ENCODE results near the gene CYP26B1.
A peak's percentile ranks its signal among the peaks of the same experiment; 100 is the strongest.

CYP26B1 gene

DNA sequence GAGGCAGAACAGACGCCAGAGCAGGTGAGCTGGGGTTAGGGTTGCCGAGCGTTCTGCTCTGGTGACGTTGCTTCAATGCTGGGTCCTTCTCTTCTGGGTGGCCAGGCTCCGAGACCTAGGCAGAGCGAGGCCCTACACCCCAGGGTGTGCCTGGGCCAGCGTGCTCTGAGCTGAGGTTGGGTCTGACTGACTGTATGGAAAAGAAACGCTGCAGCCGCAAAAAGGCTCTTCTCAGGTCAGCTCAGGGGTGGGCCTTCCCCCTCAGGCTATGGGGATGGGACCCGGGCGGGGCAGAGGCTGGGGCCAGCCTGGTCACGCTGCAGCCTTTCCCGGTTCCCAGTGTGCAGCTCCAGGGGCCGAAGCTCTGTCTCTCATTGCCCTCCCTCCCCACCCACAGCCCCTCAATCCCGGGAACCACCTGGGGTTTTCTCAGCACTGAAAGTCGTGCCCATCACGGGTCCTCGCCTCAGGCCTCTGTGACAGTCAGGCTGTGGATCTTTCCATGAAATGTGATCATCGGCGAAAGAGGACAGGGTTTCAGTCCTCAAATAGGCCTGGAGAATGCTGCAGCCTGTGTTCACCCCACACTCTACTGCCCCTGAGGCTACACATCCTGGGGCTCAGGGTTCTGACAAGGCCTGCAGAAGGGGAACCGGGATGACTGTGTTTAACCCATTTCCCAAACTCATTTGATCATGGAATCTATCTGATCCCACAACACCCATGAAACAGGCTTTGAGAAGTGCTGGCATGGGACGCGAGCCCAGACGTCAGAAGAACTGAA is 19.4 kb downstream of the CYP26B1 start:
- no peak for DNase-seq

DNA sequence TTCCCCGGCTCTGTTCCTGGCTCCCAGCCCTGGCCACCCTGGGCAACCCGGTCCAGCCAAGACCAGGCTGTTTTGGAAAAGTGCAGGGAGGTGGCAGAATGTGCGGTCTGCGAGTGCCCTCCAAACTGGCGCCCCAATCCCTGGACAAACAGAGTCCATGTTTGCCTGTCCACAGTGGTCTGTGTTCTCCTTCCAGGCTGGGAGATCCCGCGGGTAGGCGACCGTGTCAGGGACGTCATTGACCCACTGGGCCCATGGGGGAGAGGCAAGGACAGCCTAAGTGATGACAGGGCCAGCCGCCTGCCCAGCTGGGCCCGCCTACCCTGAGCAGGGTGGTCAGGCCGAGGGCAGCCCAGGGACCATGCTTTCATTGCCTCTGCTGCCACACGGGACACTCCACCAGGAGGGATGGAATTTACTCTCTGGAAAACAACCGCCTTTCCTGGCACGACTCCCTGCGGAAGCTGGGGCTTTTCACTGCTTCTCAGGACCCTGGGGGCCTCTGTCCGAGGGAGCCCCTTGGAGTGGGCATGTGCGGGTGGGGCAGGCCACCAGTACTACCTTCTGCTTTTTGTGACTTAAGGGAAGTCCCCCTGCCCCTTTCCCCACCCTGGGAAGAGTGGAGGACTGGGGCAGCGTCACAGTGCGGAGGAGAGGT is 20.1 kb downstream of the CYP26B1 start:
- DNase-seq = no peak

DNA sequence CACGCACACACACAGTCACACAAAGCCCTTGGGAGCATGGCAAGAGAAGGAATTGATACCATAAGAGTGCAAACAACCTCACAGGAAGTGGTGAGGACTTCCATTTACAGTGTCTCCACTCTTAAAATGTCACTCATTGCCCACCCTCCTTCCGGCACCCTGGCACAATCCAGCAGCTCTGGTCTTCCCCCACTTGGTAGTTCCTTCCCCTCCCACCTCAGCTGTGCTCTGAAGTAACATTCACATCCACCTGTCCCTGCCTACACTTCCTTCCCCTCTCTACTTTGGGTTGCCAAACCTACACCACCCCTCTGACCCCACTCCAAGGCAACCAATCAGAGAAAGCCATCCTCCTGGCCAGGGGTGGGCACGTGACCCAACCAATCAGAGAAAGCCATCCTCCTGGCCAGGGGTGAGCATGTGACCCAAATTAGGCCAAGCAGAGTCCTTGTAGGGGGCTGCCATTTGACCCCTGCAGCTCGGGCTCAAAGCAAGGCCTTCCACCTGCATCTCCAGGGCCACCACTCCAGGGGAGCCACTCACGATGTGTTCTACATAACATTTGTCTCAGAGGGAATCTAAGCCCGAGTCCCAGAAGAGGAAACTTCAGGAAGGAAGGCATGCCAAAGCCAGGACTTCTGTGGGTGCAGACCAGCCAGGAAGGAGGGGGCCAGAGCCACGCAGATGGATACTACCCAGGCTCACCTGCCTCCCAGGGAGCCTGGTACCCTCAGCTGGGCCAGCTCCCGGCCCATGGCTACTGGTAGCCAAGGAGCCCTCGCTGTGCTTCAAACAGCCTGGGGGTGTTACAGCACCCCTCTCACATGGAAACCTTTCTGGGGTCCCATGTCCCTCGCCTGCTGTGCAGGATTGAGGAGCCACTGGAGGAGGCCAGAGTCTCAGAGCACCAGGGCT is 21.2 kb downstream of the CYP26B1 start:
- no peak for DNase-seq

DNA sequence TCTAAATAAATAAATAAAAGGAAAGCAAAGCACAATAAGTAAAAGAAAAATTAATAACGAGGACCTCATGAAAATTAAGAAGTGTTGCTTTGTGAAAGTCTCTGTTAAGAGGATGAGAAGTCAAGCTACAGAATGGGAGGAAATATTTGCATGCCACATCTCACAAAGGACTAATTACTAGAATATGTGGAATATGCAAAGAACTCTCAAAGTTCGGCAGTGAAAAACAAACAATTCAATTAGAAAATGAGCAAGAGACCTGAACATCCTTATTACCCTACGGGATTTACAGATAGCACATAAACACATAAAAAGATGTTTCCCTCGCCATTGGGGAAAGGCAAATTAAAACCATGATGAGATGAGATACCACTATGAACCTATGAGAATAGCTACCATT is 23.3 kb downstream of the CYP26B1 start:
- DNase-seq = no peak

DNA sequence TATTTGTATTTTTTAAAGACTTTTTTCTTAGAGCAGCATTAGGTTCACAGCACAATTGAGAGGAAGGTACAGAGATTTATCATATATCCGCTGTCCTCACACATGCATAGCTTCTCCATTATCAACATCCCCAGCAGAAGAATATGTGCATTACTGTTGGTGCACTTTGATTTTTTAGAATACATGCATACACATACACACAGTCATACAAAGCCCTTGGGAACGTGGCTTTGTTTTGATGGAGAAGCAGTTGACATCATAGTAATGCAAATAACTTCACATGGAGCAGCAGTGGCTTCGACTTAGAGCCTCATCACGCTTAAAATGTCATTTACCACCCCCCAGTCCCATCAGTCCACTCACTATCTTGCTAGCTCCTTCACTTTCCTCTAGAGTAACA is 26.5 kb downstream of the CYP26B1 start:
- DNase-seq = no peak

DNA sequence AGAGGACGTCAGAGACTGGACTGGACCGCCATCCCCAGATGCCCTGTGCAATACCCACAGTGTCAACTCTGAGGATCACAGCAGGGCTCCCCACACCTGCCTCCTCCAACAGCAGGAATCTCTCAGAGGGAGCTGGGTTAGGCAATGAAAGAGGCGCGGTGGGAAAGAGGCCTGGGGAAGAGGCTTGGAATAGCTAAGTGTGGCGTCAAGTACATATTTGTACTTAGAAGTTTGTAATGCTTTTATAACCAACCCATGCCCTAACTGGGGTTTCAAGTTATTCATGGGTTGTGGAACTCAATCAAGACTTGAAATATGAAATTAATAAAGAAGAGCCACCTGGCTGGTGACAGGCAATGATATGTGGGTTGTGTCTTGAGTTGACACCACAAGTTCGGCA is 28.7 kb downstream of the CYP26B1 start:
- no peak for DNase-seq

DNA sequence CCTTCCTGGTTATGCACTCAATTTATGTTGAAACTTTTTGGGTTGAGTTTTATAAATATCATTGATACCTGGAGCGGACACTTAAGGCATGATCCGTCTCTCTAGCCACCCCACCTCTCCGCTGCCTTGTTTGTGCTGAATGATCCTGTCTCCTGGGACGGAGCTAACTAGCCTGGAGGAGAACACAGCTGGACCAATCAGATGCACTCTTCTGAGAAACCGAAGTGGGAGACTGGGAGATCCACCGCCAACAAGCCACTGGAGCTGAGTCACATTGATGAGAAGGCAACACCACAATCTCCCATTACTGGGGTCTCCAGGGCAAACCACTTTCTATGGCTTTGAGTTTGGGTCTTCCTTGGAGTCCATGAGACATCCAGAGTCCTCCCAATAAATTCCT is 29.3 kb downstream of the CYP26B1 start:
- no peak for DNase-seq

DNA sequence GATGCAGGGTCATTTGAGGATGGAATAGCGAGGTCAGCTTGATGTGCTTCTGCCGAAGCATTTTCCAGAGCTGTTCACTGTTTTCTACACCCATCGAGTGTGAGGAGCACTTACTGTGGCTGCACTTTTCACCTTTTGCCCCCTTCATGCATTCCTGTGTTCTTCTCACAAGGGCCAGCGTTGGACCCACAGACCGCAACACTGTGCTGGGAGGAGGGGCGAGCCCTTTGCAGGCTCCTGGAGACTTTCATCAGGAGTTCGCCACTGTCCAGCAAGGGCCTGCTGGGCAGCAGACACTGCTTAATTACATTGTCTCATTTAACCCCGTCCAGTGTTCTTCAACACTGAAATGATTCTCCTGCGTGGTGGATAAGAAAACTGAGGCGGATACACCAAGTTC is 29.9 kb downstream of the CYP26B1 start:
- DNase-seq = no peak

DNA sequence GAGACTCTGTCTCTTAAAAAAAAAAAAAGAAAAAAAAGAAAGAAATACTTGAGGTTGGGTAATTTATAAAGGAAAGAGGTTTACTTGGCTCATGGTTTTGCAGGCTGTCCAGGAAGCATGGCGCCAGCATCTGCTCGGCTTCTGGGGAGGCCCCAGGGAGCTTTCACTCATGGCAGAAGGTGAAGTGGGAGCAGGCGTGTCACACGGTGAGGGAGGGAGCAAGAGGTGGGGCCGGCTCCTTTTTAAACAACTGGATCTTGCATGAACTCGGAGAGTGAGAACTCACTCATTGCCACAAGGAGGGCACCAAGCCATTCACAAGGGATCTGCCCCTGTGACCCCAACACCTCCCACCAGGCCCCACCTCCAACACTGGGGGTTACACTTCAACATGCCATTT is 30.6 kb downstream of the CYP26B1 start:
- no peak for DNase-seq

DNA sequence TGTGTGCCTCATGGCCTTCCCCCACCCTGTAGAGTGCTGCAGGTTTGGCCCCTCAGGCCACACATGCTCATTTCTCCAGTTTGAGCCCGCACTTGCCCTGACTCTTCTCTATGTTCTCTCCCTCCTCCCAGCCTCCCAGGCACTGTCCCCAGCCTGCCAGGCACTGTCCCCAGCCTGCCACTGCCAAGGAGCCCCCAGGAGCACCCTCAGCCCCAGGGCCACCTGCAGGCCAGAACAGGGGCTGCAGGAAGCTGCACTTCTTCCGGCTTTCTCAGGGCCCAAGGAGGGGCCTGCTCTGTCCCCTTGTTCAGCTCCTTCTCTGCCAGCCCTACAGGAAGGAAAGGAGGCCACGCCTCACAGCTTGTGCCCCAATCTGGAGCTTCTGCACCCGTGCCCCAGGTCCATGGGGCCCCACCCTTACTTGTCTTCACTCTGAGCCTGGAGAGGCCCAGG is 31.6 kb downstream of the CYP26B1 start:
- peak; percentile 68 for DNase-seq

DNA sequence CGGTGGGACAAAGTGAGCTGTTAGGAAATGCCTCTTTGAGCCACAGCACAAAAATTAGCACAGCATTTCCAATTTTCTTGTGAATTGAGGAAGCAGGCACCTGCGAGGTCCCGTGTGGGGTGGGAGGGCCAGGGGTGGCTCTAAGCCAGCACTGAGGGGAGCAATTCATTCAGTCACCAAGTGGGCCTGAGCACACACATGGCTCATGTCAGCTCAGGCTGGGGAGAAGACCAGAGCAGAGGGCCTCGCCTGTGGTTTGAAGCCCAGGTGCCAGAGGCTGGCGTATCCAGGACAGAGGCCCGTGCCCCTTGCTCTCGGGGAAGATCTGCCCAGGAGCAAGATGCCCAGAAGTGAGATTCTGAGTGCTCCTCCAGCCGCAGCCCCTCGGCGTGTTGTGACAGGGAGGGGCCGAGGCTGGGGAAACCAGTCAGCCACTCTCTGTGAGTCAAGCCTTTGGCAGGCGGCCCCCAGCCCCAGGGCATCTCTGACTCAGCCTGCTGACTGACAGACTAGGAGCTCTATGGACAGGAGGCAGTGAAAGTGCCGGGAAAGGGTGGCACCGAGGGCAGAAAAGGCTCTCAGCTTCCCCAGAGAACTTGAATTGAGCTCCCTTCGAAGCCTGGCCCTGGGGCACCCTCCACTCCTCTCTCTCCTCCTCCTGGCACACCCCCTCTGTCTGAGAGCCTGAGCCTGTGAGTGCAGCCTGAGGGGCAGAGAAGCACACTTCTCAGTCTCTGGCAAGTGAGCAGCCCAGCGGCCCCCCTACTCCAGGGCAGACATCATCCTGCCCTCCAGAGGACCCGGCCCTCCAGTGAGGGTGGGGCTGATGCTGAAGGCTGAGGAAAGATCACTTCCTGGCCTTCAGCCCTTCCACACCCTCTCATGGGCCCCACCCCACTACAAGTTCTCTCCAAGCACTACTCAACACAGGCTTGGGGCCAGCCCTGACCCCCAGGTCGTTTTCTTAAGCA is 32.3 kb downstream of the CYP26B1 start:
- DNase-seq = peak; percentile 99

DNA sequence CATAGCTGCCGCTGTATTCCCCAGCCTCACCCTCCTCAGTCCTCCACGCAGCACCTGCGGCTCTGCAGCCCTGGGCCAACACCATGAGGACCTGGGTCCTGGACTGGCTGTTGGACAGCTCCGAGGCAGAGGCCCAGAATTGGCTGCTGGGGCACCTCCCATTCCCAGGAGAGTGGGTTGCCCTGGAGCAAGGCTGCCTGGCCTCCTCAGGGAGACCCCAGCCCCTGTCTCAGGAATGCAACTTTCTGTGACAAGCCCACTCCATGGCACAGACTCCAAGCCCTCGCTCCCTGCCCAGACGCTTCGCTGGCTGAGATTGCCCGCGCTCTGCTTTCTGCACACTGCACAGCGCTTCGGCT is 33.0 kb downstream of the CYP26B1 start:
- DNase-seq = no peak

DNA sequence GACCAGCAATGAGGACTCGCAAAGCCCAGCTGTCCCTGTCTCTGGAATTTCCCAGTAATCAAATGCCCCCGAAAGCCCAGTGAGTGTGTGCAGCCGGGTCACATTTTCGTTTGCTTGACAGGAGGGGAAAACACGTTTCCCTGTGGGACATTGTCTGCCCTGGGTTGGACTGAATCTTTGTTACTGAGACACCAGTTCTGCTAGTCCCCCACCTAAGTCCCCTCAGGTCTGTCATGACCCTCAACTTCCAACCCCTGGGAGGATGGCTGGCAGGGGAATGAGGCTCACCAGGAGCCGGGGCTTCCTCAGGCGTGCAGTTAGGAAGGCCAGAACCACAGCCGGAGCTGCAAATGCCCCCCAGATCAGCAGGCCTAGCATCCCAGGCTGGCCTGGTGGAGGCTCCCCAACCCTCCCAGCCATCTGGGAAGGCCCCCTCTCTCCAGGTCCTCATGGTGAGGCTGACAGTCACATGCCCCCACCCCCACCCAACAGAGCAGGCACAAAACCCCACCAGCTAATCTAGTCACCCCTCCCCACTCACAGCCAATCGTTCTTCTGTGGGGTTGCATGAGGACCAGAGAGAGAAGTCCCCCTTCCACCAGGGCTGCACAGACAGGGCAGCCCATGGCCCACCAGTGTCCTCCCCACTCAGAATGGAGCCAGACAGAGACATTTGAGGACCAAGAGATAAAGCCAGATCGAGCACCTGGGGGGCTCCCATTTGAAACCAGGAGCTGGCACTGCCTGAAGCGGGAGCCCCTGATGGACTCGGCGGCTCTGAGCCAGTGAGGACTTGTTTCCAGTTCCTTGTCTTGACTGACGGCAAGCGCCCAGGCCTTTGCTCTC is 33.6 kb downstream of the CYP26B1 start:
- no peak for DNase-seq

DNA sequence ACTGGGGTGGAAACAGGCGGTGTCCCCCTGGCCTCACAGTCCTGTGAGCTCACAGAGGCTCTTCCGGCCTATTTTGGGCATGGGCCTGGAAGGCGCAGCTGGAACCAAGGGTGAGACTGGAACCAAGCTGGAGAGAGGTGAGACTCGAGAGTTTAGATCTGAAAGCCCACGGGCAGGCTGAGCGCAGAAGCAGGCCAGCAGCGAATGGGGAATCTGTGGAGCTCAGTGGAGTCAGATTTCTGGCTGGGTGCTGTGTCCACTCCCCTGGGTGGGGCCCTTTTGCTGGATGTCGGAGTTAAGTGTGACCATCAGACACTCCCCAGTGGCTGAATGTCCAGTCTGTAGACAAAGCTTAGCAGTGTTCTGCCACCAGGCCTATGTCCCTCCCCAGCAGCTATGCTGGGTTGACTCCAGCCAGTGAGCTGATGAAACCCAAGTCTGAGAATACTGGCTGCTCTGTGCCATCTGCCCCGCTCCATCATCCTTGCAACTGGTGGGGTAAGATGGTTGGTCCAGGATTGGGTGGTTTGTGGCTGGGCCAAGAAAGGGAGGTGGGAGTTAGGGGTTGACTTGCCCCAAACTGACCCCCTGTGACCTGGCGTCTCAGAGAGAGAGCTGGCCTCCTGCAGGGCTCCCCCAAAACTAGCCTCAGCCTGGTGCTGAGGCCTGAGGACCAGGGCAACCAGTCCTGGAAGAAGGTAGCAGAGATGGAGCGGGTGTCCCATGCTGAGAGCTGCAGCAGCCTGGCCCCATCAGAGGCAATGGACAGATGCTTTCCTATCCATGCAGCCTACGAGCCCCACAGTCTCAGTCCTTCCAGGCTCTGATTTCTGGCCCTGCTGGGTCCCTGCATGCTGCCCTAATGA is 34.4 kb downstream of the CYP26B1 start:
- DNase-seq = no peak

DNA sequence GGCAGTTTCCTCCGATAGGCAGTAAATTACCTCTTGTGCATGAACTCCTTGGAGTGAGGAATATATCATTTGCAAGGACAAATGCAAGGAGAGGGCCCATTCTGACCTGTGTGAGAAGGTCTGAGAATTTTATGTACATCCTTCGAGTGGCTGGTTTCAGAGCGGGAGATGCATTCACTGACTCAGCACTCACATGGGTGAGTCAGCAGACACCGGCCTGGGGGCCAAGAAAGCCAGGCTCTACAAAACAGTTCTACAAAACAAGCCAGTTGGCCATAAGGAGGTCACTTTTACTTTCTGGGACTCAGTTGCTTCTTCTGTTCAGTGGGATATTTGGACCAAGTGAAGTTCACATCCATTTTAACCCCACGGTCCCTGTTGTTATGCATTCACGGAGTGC is 35.3 kb downstream of the CYP26B1 start:
- DNase-seq = peak; percentile 37

DNA sequence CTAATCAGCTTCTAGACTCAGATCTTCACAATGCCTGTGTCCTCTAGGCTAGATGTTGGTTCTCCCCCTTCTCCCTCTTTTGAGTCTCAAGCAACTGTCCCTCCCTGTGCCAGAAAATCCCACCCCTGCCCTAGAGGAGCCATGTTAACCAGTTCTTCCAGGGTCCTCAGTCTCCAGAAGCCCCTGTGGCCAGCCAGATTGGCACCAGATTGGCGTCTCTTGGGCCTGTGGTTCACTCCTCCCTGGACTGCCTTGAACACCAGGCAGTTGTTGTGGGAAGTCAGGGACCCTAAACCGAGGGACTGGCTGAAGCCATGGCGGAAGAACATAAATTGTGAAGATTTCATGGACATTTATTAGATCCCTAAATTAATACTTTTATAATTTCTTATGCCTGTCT is 36.6 kb downstream of the CYP26B1 start:
- DNase-seq = no peak

DNA sequence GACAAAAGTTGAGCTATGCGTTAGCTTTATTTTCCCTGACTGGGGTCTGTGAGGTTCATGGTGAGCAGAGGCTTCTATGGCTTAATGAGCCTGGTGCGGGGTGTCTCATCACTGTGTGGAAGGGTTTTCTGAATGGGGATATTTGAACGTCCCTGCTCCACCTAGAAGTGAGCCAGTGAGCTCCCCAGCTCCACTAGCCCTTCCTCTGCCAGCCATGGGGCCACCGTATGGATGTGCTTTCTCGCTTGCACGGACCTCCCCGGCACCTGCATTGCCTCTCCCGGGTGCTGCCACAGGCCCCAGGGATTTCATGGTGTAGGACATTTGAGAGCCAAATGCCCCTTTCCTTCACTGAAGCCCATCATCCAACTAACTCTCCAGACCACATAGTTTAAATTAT is 37.8 kb downstream of the CYP26B1 start:
- no peak for DNase-seq

DNA sequence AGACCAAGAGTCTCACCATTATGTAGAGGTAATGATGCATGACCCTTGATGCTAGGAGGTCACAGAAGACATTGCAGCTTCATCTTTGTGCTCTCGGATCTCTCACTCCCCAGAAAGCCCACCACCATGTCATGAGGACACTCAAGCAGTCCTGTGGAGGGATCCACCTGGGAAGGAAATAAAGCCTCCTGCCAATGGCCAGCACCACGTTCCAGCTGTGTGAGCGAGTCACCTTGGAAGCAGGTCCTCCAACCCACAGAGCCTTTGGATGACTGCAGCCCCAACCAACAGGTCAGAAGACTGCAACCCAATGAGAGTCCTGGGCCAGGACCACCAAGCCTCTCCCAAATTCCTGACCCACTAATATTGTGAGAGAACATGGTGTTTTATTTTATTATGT is 38.4 kb downstream of the CYP26B1 start:
- no peak for DNase-seq

DNA sequence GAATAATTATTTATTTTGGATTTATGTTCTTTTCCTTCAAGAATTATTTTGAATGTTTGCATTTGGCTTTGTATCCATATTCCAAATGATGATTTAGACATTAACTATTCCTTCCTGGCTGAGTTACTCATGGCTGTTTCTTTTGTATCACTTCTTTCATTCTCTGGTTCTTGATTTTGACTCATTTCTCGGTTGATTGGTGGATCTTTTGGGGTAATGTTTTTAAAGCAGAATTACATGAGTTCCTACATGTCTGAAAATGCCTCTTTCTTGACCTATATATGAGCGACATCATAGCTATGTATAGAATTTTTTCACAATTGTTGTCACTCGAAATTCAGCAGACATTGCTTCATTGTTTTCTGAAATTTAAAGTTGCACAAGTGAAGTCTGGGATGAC is 39.5 kb downstream of the CYP26B1 start:
- DNase-seq = no peak

DNA sequence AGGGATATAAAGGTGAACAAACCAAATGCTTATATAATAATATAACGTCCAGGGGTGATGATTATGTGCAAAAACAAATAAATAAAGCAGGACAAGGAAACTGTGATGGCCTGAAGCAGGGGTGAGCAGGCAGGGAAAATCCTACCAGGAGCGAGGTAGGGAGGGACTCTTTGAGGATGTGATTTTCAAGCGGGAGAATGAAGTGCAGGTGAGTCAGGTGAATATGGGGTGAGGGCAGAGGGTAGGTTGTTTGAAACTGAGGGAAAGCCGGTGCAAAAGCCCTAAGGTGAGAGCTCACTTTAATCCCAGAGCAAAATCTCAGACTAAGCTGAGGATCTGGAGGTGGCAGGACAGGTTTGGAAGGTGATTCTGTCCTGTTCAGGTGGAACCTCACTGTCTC is 40.7 kb downstream of the CYP26B1 start:
- DNase-seq = no peak

Data from T1000 (cell line).